Amygdala (tissue), 56 donors: ENCODE results near the gene PRTFDC1.

Experiments
- DNase-seq, 56 donors: peaks; one replicate each; lab custom pipeline; 2025; lab: John Stamatoyannopoulos, UW

Gene PRTFDC1

DNA sequence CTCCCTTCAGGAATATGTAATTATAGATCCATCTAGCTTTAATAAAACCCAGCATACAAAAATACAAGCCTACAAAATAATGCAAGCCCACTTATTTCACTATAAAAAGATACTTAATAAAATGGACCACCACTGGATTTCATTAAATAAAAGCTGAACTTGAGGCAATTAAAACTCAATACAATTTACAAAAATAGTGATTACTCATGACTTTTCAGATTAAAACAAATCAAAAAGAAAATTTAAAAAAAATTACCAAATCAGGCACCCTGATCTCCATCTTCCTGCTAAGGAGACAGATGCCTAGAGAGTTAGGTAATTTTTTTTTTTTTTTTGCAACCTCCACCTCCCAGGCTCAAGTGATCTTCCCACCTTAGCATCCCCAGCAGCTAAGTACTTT, 41.8 kb downstream of the PRTFDC1 start:
- DNase-seq, result no peak

- no peak for DNase-seq
These were observed 43.5 kb downstream of the PRTFDC1 start for GRCh38 chr10:24908793-24909423.

DNA sequence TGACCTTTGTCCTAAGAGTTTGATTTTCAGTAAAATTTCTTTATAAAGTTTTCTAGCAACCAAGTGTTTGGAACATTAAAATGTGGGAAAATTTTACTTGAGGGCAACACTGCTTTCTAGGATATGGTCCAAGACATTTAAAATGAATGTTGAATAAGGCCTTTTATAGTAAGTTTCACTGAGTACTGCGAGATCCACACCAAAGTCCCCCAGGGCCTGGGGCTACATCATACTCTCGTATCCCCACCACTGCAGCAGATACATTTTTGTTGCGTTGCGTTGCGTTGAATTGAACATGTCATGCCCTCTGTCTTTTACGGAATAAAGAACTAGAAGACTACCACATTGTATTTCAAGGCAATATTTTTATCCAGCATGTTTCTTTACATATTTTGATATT, 44.5 kb downstream of the PRTFDC1 start:
- DNase-seq, result no peak

- no peak for DNase-seq
These were observed 46.0 kb downstream of the PRTFDC1 start for GRCh38 chr10:24906372-24906771.

DNA sequence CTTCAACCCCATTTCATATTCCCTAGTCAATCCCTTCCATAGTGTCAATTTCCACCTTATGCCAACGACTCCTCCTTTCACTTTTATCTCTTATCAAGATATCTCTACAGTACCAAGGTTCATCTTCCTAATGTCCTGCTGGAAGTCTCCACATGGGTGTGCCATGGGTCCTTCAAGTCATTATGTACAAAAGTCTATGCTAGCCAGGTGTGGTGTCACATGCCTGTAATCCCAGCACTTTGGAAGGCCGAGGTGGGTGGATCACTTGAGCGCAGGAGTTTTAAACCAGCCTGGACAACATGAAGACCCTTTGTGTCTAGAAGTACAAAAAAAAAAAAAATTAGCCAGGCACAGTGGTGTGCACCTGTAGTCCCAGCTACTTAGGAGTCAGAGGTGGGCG, 47.6 kb downstream of the PRTFDC1 start:
- no peak for DNase-seq

- no peak for DNase-seq
These were observed 50.0 kb downstream of the PRTFDC1 start for GRCh38 chr10:24902400-24902728.

DNA sequence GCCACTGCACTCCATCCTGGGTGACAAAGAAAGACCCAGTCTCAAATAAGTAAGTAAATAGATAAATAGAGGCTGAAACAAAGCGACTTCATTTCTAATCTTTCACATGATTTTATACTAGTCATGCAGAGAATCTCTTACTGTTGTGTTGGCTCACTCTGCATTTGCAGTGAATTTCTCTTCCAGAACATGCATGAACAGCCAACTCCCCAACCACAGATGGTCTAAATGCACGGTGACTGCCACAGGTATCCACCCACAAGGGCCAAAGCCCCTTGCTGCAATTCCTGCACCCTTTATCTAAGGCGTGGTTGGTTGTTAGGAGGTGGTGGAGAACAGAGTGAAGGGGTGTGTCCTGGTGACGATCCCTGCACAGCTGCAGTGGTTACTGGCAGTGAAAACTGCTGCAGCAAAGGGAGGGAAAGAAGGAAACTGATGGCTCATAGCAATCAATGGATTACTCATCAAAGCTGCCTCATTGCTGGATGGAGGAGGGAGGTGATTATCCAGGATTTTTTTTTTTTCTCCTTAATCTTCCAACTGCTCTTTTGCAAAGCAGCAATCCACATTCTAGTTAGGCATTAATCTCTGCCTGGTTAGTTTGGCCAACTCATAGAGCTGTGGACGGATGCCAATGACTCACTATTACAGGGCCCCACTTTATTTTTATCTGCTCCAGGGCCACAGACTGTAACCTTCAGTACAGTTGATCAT, 50.6 kb downstream of the PRTFDC1 start:
- DNase-seq, result peak in 31 of 56 donors; percentile 8 to 76 (median 26)

DNA sequence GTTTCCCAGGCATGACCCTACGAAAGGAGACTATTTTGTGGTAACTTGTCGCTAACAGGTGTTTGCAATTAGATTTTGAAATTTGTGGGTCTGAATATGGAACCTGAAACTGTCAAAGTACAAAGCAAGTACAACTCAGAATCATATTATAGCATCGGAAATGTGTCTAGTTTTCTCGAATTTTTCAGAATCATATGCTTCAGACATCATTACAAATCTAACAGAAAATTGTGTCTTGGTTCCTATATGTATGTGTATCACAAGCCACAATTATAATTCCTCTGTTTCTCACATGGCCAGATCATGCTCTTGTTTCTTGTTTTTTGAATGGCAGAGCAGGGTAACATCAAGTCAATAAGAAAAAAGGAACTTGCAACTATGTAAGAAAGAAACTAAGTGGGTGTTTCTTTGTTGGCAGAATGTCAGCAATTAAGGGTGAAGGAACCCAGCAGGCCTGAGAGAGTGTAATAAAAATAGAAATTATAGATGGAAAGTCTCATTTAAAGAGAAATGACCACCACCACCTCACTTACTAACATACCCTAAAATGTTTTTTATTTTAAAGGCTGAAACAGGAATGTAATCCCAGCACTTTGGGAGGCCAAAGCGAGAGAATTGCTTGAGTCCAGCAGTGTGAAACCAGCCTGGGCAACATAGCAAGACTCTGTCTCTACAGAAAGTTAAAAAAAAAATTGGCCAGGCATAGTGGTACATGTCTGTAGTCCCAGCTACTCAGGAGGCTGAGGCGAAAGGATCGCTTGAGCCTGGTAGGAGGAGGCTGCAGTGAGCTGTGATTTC, 51.3 kb downstream of the PRTFDC1 start:
- DNase-seq, result no peak

DNA sequence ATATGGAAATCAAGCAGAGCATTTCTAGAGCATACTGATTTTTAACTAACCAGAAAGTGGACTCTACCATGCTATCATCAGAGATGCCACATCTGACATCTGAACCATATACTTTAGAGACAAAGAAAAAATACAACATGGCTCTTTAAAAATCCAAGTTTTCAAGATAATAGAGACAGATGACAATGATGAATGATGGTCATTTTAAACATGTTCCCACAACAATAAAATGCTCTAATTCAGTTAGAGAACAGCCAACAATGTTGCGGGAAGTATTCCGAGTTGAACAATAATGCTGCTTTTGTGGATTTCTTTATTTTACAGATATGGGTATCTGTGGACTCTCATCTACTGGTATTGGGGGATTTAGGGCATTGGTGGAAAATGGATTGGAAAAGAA, 52.8 kb downstream of the PRTFDC1 start:
- DNase-seq, result no peak

GRCh38 chr10:24898501-24898900, 53.9 kb downstream of the PRTFDC1 start:
- DNase-seq, result no peak

DNA sequence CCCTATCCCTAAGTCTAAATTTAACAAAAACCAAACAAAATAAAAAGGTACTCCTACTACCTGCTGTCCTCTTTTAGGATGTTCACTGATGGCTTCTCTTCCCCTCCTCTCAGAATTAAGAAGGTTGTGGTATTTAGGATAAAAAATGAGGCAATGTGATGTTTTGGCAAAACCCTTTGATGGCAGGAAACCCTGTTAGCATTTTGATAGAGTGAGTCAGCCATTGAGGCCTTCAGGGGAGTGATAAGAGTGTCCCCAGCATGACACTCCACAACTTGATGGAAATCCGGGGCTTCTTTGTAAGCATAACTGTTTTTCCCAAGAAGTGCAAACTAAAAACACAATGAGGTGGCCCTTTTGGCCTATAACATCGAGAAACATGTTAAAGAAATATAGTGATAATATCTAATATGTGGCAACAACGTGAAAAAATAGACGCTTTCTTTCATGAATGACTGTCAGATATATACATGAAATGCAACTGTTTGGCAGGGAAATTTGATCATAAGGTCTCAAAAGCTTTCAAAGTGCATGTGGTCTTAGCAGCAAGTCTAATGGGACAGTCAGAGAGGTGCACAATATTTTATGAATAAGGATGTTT, 55.0 kb downstream of the PRTFDC1 start:
- DNase-seq, result no peak

DNA sequence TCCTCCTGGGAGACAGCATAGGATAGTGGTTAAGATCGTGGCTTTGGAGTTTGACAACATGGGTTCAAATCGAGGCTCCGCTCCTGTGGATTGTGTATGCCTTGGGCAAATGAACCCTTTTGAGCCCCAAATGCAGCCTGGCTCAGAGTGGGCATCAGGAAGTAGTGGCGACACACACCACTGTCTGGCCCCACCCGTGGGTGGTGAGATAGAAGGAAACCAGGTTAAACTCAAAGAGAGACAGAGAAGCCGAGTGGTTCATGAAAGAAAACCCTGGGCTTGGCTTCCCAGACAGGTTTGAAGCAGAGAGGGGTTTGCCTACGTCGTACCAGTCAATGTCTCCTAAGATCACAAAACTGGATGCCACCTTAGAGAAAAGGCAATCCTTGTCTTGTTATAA, 57.7 kb downstream of the PRTFDC1 start:
- DNase-seq, result no peak

DNA sequence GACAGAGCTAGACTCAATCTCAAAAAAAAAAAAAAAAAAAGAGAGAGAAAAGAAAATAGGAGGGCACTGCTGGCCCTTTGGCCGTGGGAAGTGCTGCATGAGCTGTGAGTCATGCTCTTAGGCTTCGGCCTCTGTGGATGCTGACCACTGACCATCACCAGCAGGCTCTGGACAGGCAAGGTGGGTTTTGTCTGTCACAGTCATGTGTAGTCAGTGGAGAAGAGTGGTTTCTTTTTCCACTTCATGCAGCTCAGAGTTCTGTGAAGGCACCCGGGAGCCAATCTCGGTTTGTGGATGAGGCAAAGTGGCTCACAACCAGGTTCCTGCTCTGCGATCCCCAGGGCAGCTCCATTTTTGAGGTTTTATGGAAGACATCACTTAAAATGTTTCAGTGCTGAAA, 58.1 kb downstream of the PRTFDC1 start:
- no peak for DNase-seq

GRCh38 chr10:24893127-24893526, 59.3 kb downstream of the PRTFDC1 start:
- no peak for DNase-seq

DNA sequence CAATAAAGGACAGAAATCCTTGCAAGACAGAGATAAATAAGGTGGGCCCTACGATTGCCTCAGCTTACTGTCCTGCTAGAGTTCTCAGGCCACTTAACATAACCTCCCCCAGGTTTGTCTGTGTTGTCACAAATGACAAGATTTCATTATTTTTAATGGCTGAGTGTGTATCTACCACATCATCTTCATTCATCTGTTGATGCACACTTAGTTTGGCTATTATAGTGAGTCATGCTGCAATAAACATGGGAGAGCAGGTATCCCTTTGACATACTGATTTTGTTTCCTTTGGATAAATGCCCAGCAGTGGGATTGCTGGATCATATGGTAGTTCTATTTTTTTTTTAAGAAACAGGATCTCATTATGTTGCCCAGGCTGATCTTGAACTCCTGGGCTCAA, 60.6 kb downstream of the PRTFDC1 start:
- DNase-seq, result no peak

DNA sequence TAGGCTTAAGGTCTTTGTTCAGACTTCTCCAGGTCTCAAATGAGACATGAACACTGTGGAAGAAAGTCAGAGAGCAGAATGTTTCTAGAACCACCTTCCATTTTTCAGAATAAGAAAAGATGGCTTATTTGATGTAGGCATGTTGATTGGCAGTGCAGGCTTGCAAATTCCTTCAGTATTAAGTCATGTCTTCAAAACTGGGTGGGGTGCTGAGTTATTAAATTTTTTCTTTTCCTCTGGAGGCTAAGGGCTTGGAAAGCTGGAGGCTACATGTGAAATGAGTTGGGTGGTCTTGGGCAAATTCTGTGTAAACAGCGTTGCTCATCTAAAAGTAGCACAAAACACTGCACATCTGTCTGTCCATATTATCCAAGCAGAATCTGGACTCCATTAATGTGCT, 62.8 kb downstream of the PRTFDC1 start:
- DNase-seq, result no peak

DNA sequence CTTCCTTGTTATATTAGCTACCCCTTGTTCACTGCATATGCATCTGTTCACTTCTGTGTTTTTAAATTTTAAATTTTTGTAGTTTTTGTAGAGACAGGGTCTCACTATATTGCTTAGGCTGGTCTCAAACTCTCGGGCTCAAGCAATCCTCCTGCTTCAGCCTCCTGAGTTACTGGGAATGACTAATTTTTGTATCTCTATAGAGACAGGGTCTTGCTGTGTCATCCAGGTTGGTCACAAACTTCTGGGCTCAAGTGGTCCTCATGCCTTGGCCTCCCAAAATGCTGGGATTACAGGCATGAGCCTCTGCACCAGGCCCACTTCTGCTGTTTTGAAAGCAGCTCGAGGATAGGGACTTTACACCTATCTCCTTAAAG, 64.6 kb downstream of the PRTFDC1 start:
- DNase-seq, result no peak

- DNase-seq, result no peak
These were observed 66.1 kb downstream of the PRTFDC1 start for GRCh38 chr10:24886290-24886680.

DNA sequence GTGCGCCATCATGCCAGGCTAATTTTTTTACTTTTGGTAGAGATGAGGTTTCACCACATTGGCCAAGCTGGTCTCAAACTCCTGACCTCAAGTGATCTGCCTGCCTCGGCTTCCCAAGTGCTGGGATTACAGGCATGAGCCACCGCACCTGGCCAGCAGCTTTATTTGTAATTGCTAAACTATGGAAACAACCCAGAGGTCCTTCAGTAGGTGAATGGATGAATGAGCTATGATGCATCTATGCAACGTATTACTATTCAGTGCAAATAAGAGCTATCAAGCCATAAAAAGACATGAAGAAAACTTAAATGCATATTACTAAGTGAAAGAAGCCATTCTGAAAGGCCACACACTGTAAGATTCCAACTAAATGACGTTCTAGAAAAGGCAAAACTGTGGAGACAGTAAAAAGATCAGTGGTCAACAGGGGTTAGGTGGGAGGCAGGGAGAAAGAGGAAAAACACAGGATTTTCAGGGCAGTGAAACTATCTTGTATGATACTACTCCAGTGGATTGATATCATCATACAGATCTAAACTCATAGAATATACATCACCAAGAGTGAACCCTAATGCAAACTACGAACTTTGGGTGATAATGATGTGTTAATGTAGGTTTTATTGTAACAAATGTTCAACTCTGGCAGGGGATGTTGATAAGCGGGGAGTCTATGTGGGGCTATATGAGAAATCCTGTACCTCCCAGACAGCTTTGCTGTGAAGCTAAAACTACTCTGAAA, 66.7 kb downstream of the PRTFDC1 start:
- no peak for DNase-seq

GRCh38 chr10:24884793-24885192, 67.6 kb downstream of the PRTFDC1 start:
- DNase-seq, result no peak

- DNase-seq, result peak in 1 of 56 donors; percentile 7
These were observed 68.1 kb downstream of the PRTFDC1 start for GRCh38 chr10:24884316-24884715.
